Nephron (organoid): ENCODE results near the gene SMIM9.
"Not testable (repeated sequence)": the region's sequence is repeated elsewhere in the genome, so short reads cannot be mapped to it uniquely, and the experiment has no call there.

Source experiments
- H3K27ac Mint-ChIP-seq, 3 experiments: 2 replicates each; pipeline ENCODE4 v1.8.0; 2020; ENCODE audit warnings: mixed read lengths in 3 of 3, mild to moderate bottlenecking in 2 of 3, moderate library complexity in 1 of 3
- H3K27me3 Mint-ChIP-seq: 2 replicates; pipeline ENCODE4 v1.8.0; 2021; ENCODE audit warnings: low read depth, mild to moderate bottlenecking, moderate library complexity, mixed read lengths
- H3K36me3 Mint-ChIP-seq: 2 replicates; pipeline ENCODE4 v1.8.0; 2020; ENCODE audit warnings: low read depth, mixed read lengths
- H3K4me1 Mint-ChIP-seq: 2 replicates; pipeline ENCODE4 v1.8.0; 2020; ENCODE audit warnings: mixed read lengths
- H3K4me3 Mint-ChIP-seq, 3 experiments: 2 replicates each; pipeline ENCODE4 v1.8.0; 2020; ENCODE audit warnings: mild to moderate bottlenecking in 3 of 3, mixed read lengths in 3 of 3, moderate library complexity in 2 of 3
- H3K9me3 Mint-ChIP-seq: 2 replicates; pipeline ENCODE4 v1.8.0; 2020; ENCODE audit warnings: mixed read lengths
- CTCF ChIP-seq, 3 experiments: fragments of 200-600 bp; sonication (generic); IDR thresholded peaks; one replicate each; pipeline ENCODE4 v1.5.0; 2021; ENCODE audit warnings: antibody characterized with exemption in 3 of 3; ENCODE audit not compliant: unreplicated experiment in 3 of 3

Gene SMIM9

GRCh38 chrX:154827194-154828015 is 7.1 kb downstream of the SMIM9 start:
- TF ChIP-seq CTCF (IDR thresholded peaks at IDR 0.05; ENCODE audit: unreplicated experiment in 3 of 3), result no peak
- peaks cover 10% of the 10 kb centered on the region for H3K27me3 Mint-ChIP-seq
- H3K4me1 Mint-ChIP-seq, result no peaks in the 10 kb centered on the region

GRCh38 chrX:154825586-154825985 is 8.9 kb downstream of the SMIM9 start:
- Mint-ChIP-seq H3K9me3 (peaks cover 19% of the 10 kb centered on the region), H3K27me3 (peaks cover 10% of the 10 kb centered on the region)
- H3K4me1 Mint-ChIP-seq, H3K27ac Mint-ChIP-seq, H3K4me3 Mint-ChIP-seq, H3K36me3 Mint-ChIP-seq: not testable (repeated sequence)

More at GRCh38 chrX:154827194-154828015, 7.1 kb downstream of the SMIM9 start:
- H3K9me3 Mint-ChIP-seq, result peaks cover 16% of the 10 kb centered on the region
- no peak overlapping the region for H3K27ac Mint-ChIP-seq
- no peak overlapping the region for H3K4me3 Mint-ChIP-seq
- H3K36me3 Mint-ChIP-seq, result no peaks in the 10 kb centered on the region

GRCh38 chrX:154824638-154825037 is 9.8 kb downstream of the SMIM9 start:
- Mint-ChIP-seq H3K9me3 (peaks cover 17% of the 10 kb centered on the region), H3K27ac (no peak overlapping the region), H3K4me1 (no peaks in the 10 kb centered on the region), H3K36me3 (no peaks in the 10 kb centered on the region), H3K4me3 (no peak overlapping the region), H3K27me3 (peaks cover 7% of the 10 kb centered on the region)
- TF ChIP-seq CTCF (IDR thresholded peaks at IDR 0.05; ENCODE audit: unreplicated experiment in 3 of 3), result no peak

- Mint-ChIP-seq H3K36me3 (no peaks in the 10 kb centered on the region), H3K27me3 (peaks cover 3% of the 10 kb centered on the region), H3K9me3 (peaks cover 14% of the 10 kb centered on the region), H3K4me1 (no peaks in the 10 kb centered on the region), H3K27ac (no peak overlapping the region), H3K4me3 (no peak overlapping the region)
- no peak for TF ChIP-seq CTCF (IDR thresholded peaks at IDR 0.05; ENCODE audit: unreplicated experiment in 3 of 3)
These were observed 12.4 kb downstream of the SMIM9 start for GRCh38 chrX:154822029-154822428.

- no peak for TF ChIP-seq CTCF (IDR thresholded peaks at IDR 0.05; ENCODE audit: unreplicated experiment in 3 of 3)
- Mint-ChIP-seq H3K4me1 (no peaks in the 10 kb centered on the region), H3K9me3 (peaks cover 15% of the 10 kb centered on the region), H3K4me3 (no peak overlapping the region), H3K27me3 (peaks cover 3% of the 10 kb centered on the region), H3K27ac (no peak overlapping the region), H3K36me3 (no peaks in the 10 kb centered on the region)
These were observed 12.9 kb downstream of the SMIM9 start for GRCh38 chrX:154821523-154821922.

GRCh38 chrX:154819771-154820341 is 14.6 kb downstream of the SMIM9 start:
- no peaks in the 10 kb centered on the region for H3K4me1 Mint-ChIP-seq
- TF ChIP-seq CTCF (IDR thresholded peaks at IDR 0.05; ENCODE audit: unreplicated experiment in 3 of 3), result no peak
- no peaks in the 10 kb centered on the region for H3K36me3 Mint-ChIP-seq
- no peak overlapping the region for H3K27ac Mint-ChIP-seq
- peaks cover 16% of the 10 kb centered on the region for H3K9me3 Mint-ChIP-seq
- no peak overlapping the region for H3K4me3 Mint-ChIP-seq
- H3K27me3 Mint-ChIP-seq, result peaks cover 3% of the 10 kb centered on the region
